Activated gamma-delta T cell (primary cell): ENCODE results near the gene SHLD1.
"Not testable (repeated sequence)": the region's sequence is repeated elsewhere in the genome, so short reads cannot be mapped to it uniquely, and the experiment has no call there.

ENCODE experiments used
- DNase-seq: peaks from one replicate; lab custom pipeline; 2025; lab: John Stamatoyannopoulos, UW

SHLD1 gene

DNA sequence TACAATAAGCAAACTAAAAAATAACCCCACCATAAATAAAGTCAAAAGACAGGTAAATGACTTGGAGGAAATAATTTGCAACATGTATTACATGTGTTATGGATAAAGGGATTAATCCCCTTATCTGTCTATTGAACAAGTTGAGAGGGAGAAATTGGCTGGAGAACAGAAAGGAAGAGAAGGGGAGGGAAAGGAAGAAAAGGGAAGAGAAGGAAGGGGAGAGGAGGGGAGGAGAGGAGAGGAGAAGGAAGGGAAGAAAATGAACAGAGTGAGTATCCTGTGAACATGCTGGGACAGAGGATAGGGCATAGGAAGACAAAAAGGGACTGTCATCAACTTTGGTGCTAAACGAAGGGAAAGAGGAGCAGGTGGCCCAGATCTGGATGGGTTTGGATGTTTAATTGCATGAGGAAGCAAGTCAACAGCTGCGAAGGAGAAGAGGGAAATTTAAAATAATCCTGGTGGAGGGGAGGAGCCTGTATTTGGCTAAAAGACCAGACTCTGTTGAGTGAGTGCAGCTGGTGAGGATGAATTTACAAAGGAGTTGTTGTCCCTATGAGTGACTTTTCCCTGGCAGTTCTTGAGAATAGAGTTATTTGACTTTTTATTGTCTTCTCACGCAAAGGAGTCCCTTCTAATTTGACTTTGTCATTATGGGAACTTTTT is 14.2 kb upstream of the SHLD1 start:
- no peak for DNase-seq

GRCh38 chr20:5737619-5737953 is 12.6 kb upstream of the SHLD1 start:
- DNase-seq = no peak

DNA sequence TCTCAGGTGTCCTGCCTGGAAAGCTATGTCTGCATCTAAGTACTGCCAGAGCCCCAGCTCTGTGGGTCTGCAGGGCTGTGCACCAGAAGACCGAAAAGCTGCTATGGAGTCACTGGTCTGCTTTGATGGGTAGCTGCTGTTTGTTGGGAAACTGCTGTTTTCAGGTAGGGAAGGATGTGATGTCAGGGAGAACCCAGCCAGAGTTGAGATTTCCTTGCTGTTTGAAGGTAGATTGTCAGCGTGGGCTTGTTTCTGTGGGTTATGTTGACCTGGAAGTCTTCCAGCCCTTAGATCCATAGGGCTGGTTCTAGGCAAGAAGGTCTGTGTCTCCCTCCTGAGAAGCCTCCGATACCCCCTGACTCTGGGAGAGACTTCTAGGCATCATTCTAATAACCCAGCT is 12.2 kb upstream of the SHLD1 start:
- no peak for DNase-seq

DNA sequence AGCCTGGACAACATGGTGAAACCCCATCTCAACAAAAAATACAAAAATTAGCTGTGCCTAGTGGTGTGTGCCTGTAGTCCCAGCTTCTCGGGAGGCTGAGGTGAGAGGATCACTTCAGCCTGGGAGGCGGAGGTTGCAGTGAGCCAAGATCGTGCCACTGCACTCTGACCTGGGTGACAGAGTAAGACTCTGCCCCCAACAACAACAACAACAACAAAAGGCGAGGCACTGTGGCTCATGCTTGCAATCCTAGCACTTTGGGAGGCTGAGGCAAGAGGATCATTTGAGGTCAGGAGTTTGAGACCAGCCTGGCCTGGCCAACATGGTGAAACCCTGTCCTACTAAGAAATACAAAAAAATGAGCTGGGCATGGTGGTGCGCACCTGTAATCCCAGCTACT is 9.6 kb upstream of the SHLD1 start:
- DNase-seq = not testable (repeated sequence)

GRCh38 chr20:5741089-5741488 is 9.1 kb upstream of the SHLD1 start:
- DNase-seq = no peak

DNA sequence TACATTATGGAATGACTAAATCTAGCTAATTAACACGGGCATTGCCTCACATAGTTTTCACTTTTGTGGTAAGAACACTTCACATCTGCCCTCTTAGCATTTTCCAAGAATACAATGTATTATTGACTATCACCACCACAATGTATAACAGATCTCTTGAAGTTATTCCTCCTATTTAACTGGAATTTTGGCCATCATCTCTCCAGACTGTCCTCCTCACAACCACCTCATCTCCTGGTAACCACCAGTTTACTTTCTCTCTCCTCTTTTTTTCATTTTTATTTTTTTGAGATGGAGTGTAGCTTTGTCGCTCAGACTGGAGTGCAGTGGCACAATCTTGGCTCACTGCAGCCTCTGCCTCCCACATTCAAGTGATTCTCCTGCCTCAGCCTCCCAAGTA is 8.2 kb upstream of the SHLD1 start:
- DNase-seq = no peak

DNA sequence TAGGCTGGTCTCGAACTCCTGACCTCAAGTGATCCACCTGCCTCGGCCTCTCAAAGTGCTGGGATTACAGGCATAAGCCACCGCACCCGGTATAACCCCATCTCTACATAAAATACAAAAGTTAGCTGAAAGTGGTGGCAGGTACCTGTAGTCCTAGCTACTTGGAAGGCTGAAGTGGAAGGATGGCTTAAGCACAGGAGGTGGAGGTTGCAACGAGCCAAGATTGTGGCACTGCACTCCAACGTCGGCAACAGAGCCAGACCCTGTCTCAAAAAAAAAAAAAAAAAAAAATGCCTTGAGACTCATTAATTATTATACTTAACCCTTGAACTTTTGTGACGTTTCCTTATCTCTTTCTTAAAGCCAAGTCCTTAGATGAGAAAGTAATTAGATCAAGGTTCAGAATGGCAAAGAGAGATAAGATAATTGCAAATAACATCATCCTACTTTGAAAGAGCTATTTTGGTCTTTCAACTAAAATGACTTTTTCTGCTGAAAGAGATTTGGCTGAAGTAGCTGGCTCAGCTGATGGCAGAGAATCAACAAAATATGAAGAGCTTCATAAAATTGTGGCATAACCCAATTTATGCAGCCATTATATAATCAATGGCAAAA is 4.7 kb upstream of the SHLD1 start:
- DNase-seq = no peak

DNA sequence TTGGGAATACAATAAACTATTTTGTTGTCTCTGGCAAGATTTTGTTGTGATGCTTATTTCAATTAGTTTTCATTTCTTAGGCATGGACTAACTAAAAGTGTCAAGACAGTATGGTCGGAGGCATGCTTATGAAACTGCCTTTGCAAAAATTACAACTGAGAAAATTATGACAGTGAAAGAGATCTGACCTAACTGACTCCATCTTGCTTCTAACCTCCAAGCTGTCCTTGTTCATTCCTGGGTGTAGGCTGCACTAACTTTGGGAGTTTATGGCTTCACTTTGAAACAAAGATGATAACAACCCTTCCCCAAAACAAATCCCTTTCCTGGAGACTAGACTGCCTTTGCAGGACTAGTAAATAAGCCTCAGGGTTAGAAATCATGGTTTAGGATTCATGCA is 4.1 kb upstream of the SHLD1 start:
- DNase-seq = no peak

DNA sequence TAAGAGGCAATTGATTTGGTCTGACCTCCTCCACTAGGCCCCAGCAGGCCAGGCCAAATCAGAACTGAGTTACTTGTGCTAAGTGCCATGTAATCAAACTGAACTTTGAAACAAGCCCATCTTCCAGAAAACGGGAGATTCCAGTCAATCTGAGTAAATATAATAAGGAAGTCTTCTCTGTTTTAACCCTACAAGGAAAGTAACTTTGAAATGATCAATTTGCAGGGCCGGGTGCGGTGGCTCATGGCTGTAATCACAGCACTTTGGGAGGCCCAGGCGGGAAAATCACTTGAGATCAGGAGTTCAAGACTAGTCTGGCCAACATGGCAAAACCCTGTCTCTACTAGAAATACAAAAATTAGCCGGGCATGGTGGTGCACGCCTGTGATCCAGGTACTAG is 2.0 kb upstream of the SHLD1 start:
- DNase-seq = no peak

- not testable (repeated sequence) for DNase-seq
Measured at GRCh38 chr20:5749512-5749951, 669 bp upstream of the SHLD1 start.

GRCh38 chr20:5751856-5752255 is 1.7 kb downstream of the SHLD1 start:
- no peak for DNase-seq

DNA sequence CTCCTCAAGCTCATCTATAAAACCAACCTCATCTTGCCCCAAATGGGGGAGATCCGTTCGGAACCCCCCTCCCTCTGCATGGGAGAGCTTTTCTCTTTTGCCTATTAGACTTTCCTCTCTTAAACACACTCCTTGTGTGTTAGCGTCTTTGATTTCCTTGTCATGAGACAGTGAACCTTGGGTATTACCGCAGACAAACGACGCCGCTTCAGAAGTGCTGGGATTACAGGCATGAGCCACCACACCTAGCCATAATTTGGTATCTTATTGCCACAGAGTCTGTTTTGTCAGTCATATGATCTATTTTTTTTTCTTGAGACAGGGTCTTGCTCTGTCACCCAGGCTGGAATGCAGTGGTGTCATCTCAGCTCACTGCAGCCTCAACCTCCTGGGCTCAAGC is 3.6 kb downstream of the SHLD1 start:
- DNase-seq = no peak

- DNase-seq = no peak
Measured at GRCh38 chr20:5757949-5758348, 7.7 kb downstream of the SHLD1 start.

DNA sequence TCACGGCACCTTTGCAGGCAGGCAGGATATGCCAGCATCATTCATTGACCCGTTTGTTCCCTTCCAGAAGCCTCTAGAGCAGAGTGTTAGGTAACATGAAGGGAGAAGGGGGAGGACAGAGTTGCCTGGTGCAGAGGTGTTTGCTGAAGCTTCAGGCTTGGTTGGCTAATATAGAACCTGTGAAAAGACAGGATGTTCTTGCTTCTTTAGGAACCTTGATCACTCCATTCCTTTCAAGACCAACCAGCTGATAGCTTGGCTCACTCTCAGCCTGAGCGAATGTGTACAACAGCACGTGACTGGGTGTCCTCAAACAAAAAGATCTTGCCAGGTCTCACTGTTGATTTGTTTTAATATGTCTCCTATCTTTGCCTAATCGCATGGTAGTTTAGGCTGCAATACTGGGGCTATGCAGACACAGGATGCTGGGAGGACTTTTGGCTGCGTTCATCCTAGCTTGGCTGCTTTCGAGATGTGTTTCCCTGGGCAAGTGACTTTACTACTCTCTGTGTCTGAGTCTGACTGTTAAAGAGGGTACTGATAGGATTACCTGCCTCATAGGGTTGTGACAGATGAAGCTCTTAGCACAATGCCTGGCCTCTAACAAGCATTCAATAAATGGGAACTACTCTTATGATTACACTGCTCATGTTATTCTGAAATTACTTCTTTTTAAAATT is 16.0 kb downstream of the SHLD1 start:
- DNase-seq = no peak

DNA sequence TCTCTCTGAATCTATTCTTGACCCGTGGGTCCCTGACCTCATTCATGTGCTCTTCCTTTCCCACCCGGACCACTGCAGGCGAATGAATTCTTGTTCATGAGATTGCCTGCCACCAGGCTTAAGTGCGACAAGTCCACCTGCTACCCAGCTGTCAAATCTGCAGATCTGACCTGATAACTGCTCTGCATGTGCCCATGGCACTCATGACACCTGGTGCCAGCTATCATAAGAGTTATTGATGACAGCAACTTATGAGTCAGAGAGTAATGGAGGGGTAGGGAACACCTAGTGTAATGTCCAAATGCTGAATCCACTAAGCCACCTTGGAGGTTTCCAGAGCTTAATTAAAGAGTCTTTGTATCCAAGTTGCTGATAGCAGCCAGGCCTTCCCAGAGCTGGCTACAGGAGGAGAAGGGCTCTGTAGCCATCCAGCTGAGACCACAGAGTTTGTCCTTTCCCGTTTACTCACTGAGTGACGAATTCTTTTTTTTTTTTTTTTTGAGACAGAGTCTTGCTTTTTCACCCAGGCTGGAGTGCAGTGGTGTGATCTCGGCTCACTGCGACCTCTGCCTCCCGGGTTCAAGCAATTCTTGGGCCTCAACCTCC is 17.4 kb downstream of the SHLD1 start:
- DNase-seq = no peak

DNA sequence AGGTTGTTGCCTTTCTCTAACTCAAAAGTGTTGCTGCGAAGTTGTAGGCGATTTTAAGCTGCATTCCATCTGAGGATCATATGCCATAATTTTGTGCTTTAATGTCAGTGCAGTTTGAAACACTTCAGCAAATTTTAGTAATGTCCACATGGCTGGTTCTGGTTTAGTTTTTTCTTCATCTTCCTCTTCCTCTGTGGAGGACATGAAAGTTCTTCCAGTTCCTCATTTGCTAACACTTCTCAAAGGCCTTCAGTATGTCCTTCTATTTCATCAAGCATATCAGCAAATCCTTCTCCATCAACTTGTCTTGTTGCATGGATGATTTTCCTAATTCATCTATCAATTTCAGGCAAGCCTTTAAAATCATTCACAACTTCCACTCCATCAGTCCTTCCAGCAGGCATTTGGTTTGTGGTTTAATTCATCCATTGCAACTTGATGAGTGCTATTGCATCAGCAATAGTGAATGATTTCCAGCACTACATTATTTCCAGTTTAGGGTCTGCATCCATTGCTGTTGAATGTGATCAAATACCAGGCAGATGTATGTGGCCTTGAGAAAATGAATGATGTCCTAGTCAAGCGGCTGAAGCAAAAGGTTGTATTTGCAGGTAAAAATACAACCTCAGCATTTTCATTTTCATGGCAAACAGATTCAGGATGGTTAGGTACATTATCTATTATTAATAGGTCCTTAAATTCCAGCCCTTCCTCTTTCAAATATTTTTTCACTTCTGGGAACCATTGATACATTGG is 20.2 kb downstream of the SHLD1 start:
- DNase-seq = no peak

DNA sequence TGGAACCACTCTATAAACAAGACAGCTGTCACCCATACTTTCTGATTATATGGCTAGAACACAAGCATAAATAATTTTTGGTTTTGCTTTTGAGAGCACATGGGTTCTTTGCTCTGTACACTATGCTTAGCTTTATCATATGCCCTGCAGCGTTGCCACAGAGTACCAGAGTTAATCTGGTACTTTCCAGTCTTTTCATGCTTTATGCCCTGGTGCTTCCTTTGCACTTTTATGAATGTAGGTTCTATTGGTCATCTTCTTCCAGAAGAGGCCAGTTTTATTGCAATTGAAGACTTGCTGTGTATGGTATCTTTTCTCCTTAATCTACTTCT is 20.8 kb downstream of the SHLD1 start:
- DNase-seq = no peak

DNA sequence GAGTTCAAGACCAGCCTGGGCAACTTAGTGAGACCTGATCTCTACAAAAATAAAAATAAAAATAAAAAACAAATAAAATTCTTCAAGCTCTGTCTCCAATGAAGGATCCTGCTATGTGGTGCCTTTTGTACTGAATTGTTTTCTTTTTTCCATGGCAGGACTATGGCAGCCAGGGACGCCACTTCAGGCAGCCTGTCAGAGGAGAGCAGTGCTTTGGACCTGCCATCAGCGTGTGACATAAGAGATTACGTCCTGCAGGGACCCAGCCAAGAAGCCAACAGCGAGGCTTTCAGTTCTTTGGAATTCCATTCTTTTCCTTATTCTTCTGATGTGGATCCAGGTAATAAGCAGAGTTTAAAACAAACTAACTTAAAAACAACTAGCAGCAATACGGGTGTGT is 22.5 kb downstream of the SHLD1 start:
- DNase-seq = no peak

GRCh38 chr20:5773589-5773988 is 23.4 kb downstream of the SHLD1 start:
- no peak for DNase-seq

DNA sequence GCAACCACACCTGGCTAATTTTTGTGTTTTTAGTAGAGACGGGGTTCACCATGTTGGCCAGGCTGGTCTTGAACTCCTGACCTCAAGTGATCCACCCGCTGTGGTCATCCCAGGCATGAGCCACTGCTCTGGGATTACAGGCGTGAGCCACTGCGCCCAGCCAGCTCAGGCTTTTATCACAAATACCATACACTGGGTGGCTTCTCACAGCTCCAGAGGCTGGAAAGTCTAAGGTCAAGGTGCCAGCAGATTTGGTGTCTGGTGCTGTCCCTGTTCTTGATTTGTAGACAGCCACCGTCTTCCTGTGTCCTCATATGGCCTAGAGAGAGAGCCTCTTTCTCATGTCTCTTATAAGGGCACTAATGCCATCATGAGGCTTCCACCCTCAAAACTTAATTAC is 25.9 kb downstream of the SHLD1 start:
- no peak for DNase-seq

- no peak for DNase-seq
Measured at GRCh38 chr20:5779071-5779900, 29.1 kb downstream of the SHLD1 start.

- no peak for DNase-seq
Measured at GRCh38 chr20:5780846-5781217, 30.6 kb downstream of the SHLD1 start.
